Vagina (tissue), 2 donors: ENCODE results near the gene CTNNA3. TPM values are rescaled to one million over a fixed set of nuclear protein-coding genes. Genes with fewer than 3 reads are reported as not detected.

Source experiments
- DNase-seq, 2 donors: peaks; one replicate each; pipeline ENCODE4 v3.0.0-alpha.2; 2017; ENCODE audit errors: extremely low spot score in 2 of 2
- H3K27ac ChIP-seq: fragments of 200-600 bp; sonication (generic); one replicate; pipeline ENCODE4 v1.5.1; 2019
- H3K27me3 ChIP-seq: fragments of 200-600 bp; sonication (generic); one replicate; pipeline ENCODE4 v1.5.1; 2019
- H3K36me3 ChIP-seq, 2 donors: fragments of 200-600 bp; sonication (generic); one replicate each; pipeline ENCODE4 v1.5.1; 2017 to 2019
- H3K4me1 ChIP-seq: fragments of 200-600 bp; sonication (generic); one replicate; pipeline ENCODE4 v1.5.1; 2019
- H3K4me3 ChIP-seq, 2 donors: fragments of 200-600 bp; sonication (generic); 1 replicate in 1 of 2; 2 replicates in 1 of 2; pipeline ENCODE4 v1.5.1; 2016 to 2019
- H3K9me3 ChIP-seq: fragments of 200-600 bp; sonication (generic); one replicate; pipeline ENCODE4 v1.5.1; 2019
- POLR2A ChIP-seq, 2 donors: fragments of 450-650 bp; IDR thresholded peaks; one replicate each; pipeline ENCODE4 v1.6.1; 2017; ENCODE audit warnings: antibody characterized with exemption in 2 of 2, mild to moderate bottlenecking in 2 of 2, moderate library complexity in 2 of 2
- POLR2AphosphoS5 ChIP-seq, 2 donors: sonication (generic); formaldehyde crosslinking; IDR thresholded peaks; one replicate each; pipeline ENCODE4 v1.9.0; 2017; ENCODE audit warnings: antibody characterized with exemption in 2 of 2, mild to moderate bottlenecking in 2 of 2, low read depth in 1 of 2; ENCODE audit not compliant: insufficient read depth in 1 of 2
- intact Hi-C: fragments of 100-400 bp; cut with DNase I; formaldehyde crosslinking; loops from one replicate; pipeline ENCODE4 v1.15.1; 2023
- total RNA-seq: library from RNA; depleted of rRNA; stranded (reverse); fragments of >200 nt; gene quantifications from one replicate; pipeline ENCODE4 v1.2.3, GENCODE V29; 2016
- TF ChIP-seq, protein P1 (sequence below), 3 experiments: fragments of 450-650 bp in 2 of 3; fragments of 200-600 bp in 1 of 3; sonication (generic) in 1 of 3; IDR thresholded peaks; one replicate each; pipeline ENCODE4 v1.5.1; 2017 to 2019; ENCODE audit warnings: antibody characterized with exemption in 3 of 3, mild to moderate bottlenecking in 2 of 3, moderate library complexity in 2 of 3

The CTNNA3 gene
- total RNA-seq, 1 donor from 2014 or later = 0.98 TPM

DNA sequence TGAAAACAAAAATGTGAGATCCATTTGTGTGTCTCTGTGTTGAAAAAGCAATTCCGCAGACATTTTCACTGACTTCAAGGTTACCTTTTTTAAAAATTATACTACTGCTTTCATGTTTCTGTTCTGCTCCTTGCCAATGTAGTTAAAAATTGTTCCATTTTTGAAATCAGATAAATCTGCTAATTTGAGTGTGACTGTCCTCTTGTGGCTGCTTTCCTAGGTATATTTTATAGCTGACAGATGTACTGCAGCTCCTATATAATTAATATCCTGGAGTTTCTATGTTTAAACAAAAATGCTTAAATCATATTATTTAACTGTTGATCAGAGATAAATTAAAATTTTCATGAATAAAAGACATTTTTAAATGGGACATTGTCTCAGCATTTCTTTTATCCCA is 947.8 kb downstream of the CTNNA3 start:
- Histone ChIP-seq H3K4me1 (no peaks in the 10 kb centered on the region), H3K4me3 (no peak overlapping the region), H3K36me3 (no peaks in the 10 kb centered on the region), H3K9me3 (no peaks in the 10 kb centered on the region), H3K27me3 (no peaks in the 10 kb centered on the region), H3K27ac (no peak overlapping the region)
- no peak for DNase-seq
- intact Hi-C loops = no loop called here
- TF ChIP-seq, protein P1, sequence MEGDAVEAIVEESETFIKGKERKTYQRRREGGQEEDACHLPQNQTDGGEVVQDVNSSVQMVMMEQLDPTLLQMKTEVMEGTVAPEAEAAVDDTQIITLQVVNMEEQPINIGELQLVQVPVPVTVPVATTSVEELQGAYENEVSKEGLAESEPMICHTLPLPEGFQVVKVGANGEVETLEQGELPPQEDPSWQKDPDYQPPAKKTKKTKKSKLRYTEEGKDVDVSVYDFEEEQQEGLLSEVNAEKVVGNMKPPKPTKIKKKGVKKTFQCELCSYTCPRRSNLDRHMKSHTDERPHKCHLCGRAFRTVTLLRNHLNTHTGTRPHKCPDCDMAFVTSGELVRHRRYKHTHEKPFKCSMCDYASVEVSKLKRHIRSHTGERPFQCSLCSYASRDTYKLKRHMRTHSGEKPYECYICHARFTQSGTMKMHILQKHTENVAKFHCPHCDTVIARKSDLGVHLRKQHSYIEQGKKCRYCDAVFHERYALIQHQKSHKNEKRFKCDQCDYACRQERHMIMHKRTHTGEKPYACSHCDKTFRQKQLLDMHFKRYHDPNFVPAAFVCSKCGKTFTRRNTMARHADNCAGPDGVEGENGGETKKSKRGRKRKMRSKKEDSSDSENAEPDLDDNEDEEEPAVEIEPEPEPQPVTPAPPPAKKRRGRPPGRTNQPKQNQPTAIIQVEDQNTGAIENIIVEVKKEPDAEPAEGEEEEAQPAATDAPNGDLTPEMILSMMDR (IDR thresholded peaks at IDR 0.05) = no peak
- no peak for TF ChIP-seq POLR2A (IDR thresholded peaks at IDR 0.05)
- no peak for TF ChIP-seq POLR2AphosphoS5 (IDR thresholded peaks at IDR 0.05; ENCODE audit: insufficient read depth in 1 of 2, low read depth in 1 of 2)

DNA sequence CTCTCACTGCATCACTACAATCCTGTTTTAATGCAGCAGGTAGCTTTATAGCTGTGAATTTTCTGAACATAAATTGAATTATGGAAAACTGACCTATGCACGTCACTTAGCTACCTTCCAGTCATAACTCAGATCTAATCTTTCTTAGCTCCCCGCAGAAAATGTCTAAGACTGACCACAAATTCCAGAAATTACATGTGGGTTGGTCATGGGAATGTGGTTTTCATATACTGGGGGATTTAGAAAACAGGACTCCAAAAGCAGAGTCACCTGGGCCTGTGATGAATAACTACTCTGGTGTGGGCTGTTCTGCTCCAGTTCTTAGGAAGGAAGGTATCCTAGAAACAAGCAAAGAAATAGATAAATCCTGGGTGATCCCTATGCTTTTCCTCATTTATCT is 948.5 kb downstream of the CTNNA3 start:
- DNase-seq = no peak

DNA sequence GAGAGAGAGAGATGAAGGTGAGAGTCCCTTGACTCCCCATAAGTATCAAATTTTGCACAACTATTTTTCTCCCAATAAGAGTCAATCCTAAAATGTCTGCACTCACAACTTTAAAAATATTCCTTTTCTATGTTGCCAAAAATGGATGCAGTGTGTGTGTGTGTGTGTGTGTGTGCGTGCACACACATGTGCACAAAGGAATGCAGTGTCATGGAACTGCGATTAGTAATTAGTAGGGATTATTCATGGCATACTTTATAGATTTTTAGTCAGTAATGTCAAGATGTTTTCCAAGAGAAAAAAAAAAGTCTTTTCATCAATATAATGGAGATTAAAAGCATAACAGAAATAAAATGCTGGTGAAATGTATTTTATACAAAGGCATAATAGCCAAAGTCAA is 949.3 kb downstream of the CTNNA3 start:
- DNase-seq = no peak
- no peaks in the 10 kb centered on the region for H3K9me3 ChIP-seq
- no peak overlapping the region for H3K27ac ChIP-seq
- no peak for TF ChIP-seq POLR2AphosphoS5 (IDR thresholded peaks at IDR 0.05; ENCODE audit: insufficient read depth in 1 of 2, low read depth in 1 of 2)
- TF ChIP-seq, protein P1 (IDR thresholded peaks at IDR 0.05) = no peak
- no peak for TF ChIP-seq POLR2A (IDR thresholded peaks at IDR 0.05)
- no peaks in the 10 kb centered on the region for H3K27me3 ChIP-seq
- intact Hi-C loops = no loop called here
- H3K36me3 ChIP-seq = no peaks in the 10 kb centered on the region
- no peaks in the 10 kb centered on the region for H3K4me1 ChIP-seq
- H3K4me3 ChIP-seq = no peak overlapping the region

More for the DNA sequence above, 948.5 kb downstream of the CTNNA3 start:
- no peak overlapping the region for H3K4me3 ChIP-seq
- intact Hi-C loops = no loop called here
- H3K27ac ChIP-seq = no peak overlapping the region
- H3K4me1 ChIP-seq = no peaks in the 10 kb centered on the region
- H3K27me3 ChIP-seq = no peaks in the 10 kb centered on the region
- TF ChIP-seq POLR2AphosphoS5 (IDR thresholded peaks at IDR 0.05; ENCODE audit: insufficient read depth in 1 of 2, low read depth in 1 of 2) = no peak
- TF ChIP-seq, protein P1 (IDR thresholded peaks at IDR 0.05) = no peak
- TF ChIP-seq POLR2A (IDR thresholded peaks at IDR 0.05) = no peak
- no peaks in the 10 kb centered on the region for H3K9me3 ChIP-seq
- no peaks in the 10 kb centered on the region for H3K36me3 ChIP-seq

DNA sequence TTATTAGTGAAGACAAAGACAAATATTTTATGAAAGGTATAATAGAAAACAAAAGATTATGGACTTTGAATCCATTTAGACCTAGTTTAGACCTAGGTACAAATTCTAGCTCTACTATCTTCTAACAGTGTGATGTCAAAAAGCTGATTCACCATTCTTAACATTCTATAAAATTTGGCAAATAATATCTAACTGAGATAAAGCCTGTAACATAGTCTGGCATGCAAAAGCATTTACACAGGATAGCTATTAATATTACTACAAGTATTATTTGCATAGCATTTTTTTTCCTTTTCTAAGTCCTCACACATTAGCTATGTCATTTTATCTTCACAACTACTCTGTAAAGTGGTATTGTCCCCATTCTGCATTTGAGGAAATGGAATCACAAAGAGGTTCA is 949.7 kb downstream of the CTNNA3 start:
- no peaks in the 10 kb centered on the region for H3K9me3 ChIP-seq
- intact Hi-C loops = no loop called here
- no peak overlapping the region for H3K27ac ChIP-seq
- no peaks in the 10 kb centered on the region for H3K36me3 ChIP-seq
- TF ChIP-seq POLR2A (IDR thresholded peaks at IDR 0.05) = no peak
- TF ChIP-seq POLR2AphosphoS5 (IDR thresholded peaks at IDR 0.05; ENCODE audit: insufficient read depth in 1 of 2, low read depth in 1 of 2) = no peak
- TF ChIP-seq, protein P1 (IDR thresholded peaks at IDR 0.05) = no peak
- no peak for DNase-seq
- no peaks in the 10 kb centered on the region for H3K4me1 ChIP-seq
- no peaks in the 10 kb centered on the region for H3K27me3 ChIP-seq
- no peak overlapping the region for H3K4me3 ChIP-seq

DNA sequence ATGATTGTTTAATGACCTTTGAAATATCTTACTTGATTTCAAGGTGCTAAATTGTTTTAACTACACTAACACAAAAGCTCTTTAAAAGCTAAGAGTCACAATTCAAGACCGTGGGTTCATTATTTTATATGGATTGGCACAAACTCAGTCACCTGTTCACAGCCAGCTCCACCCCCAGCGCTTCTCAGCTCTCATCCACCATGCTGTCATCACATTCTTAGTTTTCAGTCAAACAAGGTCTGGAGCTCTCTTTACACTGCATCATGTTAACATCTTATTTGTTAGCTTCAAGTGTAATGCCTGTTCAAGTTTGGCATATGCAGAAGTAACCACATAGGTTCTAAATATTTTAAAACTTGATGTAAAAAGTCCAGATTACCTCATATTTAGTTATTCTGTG is 951.1 kb downstream of the CTNNA3 start:
- no peaks in the 10 kb centered on the region for H3K27me3 ChIP-seq
- intact Hi-C loops = no loop called here
- TF ChIP-seq POLR2AphosphoS5 (IDR thresholded peaks at IDR 0.05; ENCODE audit: insufficient read depth in 1 of 2, low read depth in 1 of 2) (no peak), POLR2A (IDR thresholded peaks at IDR 0.05) (no peak)
- TF ChIP-seq, protein P1 (IDR thresholded peaks at IDR 0.05) = no peak
- H3K9me3 ChIP-seq = no peaks in the 10 kb centered on the region
- DNase-seq = no peak
- H3K4me3 ChIP-seq = no peak overlapping the region
- H3K36me3 ChIP-seq = no peaks in the 10 kb centered on the region
- H3K27ac ChIP-seq = no peak overlapping the region
- no peaks in the 10 kb centered on the region for H3K4me1 ChIP-seq
